HG03558 (cell line): ENCODE measurements around the gene LENG8.
"Not testable (repeated sequence)": the region's sequence is repeated elsewhere in the genome, so short reads cannot be mapped to it uniquely, and the experiment has no call there.

Experiments used
- ATAC-seq: cut with Tn5 transposase; IDR thresholded peaks from one replicate; pipeline ENCODE4 v1.9.1; 2021; ENCODE audit warnings: moderate number of reproducible peaks; ENCODE audit not compliant: unreplicated experiment; ENCODE audit errors: extremely low read depth

LENG8 gene

GRCh38 chr19:54459282-54460229 is 10.6 kb downstream of the LENG8 start:
- ATAC-seq = no peak

- no peak for ATAC-seq
Observed at GRCh38 chr19:54460230-54461005, 11.4 kb downstream of the LENG8 start.

- no peak for ATAC-seq
Observed at GRCh38 chr19:54461210-54461609, 12.2 kb downstream of the LENG8 start.

GRCh38 chr19:54461613-54462012 is 12.6 kb downstream of the LENG8 start:
- ATAC-seq = no peak

GRCh38 chr19:54462047-54462654 is 13.2 kb downstream of the LENG8 start:
- no peak for ATAC-seq

- ATAC-seq = peak; percentile 5
Observed at GRCh38 chr19:54462655-54463530, 13.9 kb downstream of the LENG8 start.

- peak; percentile 20 for ATAC-seq
Observed at GRCh38 chr19:54463531-54464043, 14.6 kb downstream of the LENG8 start, which contains the start of gene LENG9. Gene LENG9, minus strand, starts transcription at chr19:54463778. Its CDS starts 252 bp downstream, at chr19:54463526.

GRCh38 chr19:54464044-54464629 is 15.1 kb downstream of the LENG8 start:
- peak; percentile 22 for ATAC-seq

GRCh38 chr19:54464630-54465425 is 15.8 kb downstream of the LENG8 start:
- ATAC-seq = peak; percentile 23

- no peak for ATAC-seq
Observed at GRCh38 chr19:54465426-54466109, 16.6 kb downstream of the LENG8 start.

- not testable (repeated sequence) for ATAC-seq
Observed at GRCh38 chr19:54466110-54466480, 17.1 kb downstream of the LENG8 start.

- no peak for ATAC-seq
Observed at GRCh38 chr19:54469496-54469934, 20.5 kb downstream of the LENG8 start.

- no peak for ATAC-seq
Observed at GRCh38 chr19:54470276-54470887, 21.4 kb downstream of the LENG8 start.

- no peak for ATAC-seq
Observed at GRCh38 chr19:54470991-54471782, 22.2 kb downstream of the LENG8 start.

GRCh38 chr19:54473071-54473891 is 24.3 kb downstream of the LENG8 start, which contains the start of gene CDC42EP5:
Gene CDC42EP5, minus strand, starts transcription at chr19:54473296. Its CDS starts 7,749 bp downstream, at chr19:54465547.
- ATAC-seq = no peak
